Pancreas (tissue), 10 donors: ENCODE results near the gene DOCK1. TPM values are rescaled to one million over a fixed set of nuclear protein-coding genes. Genes with fewer than 3 reads are reported as not detected.

Experiments used
- ATAC-seq, 4 donors: fragments of 200-7000 bp; cut with Tn5 transposase; one replicate each; pipeline versions ENCODE4 v1.8.0 to v1.9.1; 2020; ENCODE audit warnings: mild to moderate bottlenecking in 4 of 4, moderate library complexity in 4 of 4
- DNase-seq, 6 donors: peaks; one replicate each; pipeline ENCODE4 v3.0.0-alpha.2; 2020
- FAIRE-seq: peaks from 2 replicates; lab custom pipeline; 2012; peaks lifted over from hg19 to GRCh38; lab: Jason Lieb, UNC
- H3K27ac ChIP-seq, 4 donors: fragments of 200-600 bp; sonication (generic); 1 replicate in 3 of 4; 2 replicates in 1 of 4; pipeline versions ENCODE4 v1.5.0 to v1.8.0; 2020
- H3K27me3 ChIP-seq, 4 donors: fragments of 200-600 bp; one replicate each; pipeline ENCODE4 v1.8.0; 2021
- H3K36me3 ChIP-seq, 3 donors: fragments of 200-600 bp; sonication (generic) in 1 of 3; one replicate each; pipeline versions ENCODE4 v1.5.0 to v1.8.0; 2020 to 2021
- H3K4me1 ChIP-seq, 3 donors: fragments of 200-600 bp; one replicate each; pipeline ENCODE4 v1.8.0; 2021
- H3K4me3 ChIP-seq, 4 donors: fragments of 200-600 bp; sonication (generic) in 2 of 4; one replicate each; pipeline versions ENCODE4 v1.5.0 to v1.8.0; 2020 to 2021
- H3K9me3 ChIP-seq, 4 donors: fragments of 200-600 bp; one replicate each; pipeline ENCODE4 v1.8.0; 2021
- CTCF ChIP-seq, 4 donors: fragments of 200-600 bp; sonication (generic) in 3 of 4; IDR thresholded peaks; one replicate each; pipeline versions ENCODE4 v1.5.0 to v1.8.0; 2021; ENCODE audit warnings: antibody characterized with exemption in 4 of 4
- WGBS, 2 donors: extraction: QIAGEN DNeasy Blood & Tissue Kit; methylation state at CpG; one replicate each; pipeline ENCODE4 v1.1.7; 2013; 5-methylcytosine and 5-hydroxymethylcytosine counted together
- intact Hi-C, 3 donors: fragments of 100-400 bp; cut with DNase I; formaldehyde crosslinking; loops; one replicate each; pipeline versions ENCODE4 v1.11.1 to v1.14.2; 2022
- polyA plus RNA-seq, 2 donors: library from polyadenylated mRNA; stranded (reverse); fragments of 200-250 nt; gene quantifications; one replicate each; pipeline ENCODE4 v1.2.3, GENCODE V29; 2013
- total RNA-seq, 6 donors: library from RNA; stranded (reverse); fragmentation: NEBNext Ultra II Directional in 4 of 6; extraction: Animal tissue kit (Norgen Biotek cat#: 25700) in 4 of 6; gene quantifications; one replicate each; pipeline versions ENCODE4 v1.2.1 to v1.2.4, GENCODE V29; 2021 to 2023
- donor health status: healthy with polysubstance abuse.
- donor health status: DM: no; HTN: no; CAD: no; lungs with moderate emphysema.
- donor health status: DM: no; HTN: no; CAD: no.
- donor health status: control.
- donor health status: control.
- donor health status: Bipolar disorder and iron deficiency.
- donor health status: DM: yes; HTN: yes; CAD: no.
- donor health status: DM: no; HTN: no; CAD: no.
- donor health status: DM: no; HTN: no; CAD: no.
- donor health status: DM: yes; HTN: yes; CAD: no.

The DOCK1 gene
- total and polyA plus RNA-seq, 8 donors = 12.1 to 38.6 (median 24.2) TPM

- 81 to 91% methylated on average over 7 of the region's 7 CpGs for WGBS, 2 donors
- ATAC-seq = no peak
- no peaks in the 10 kb centered on the region for H3K36me3 ChIP-seq
- FAIRE-seq = no peak
- no peak overlapping the region for H3K4me3 ChIP-seq
- no peak overlapping the region for H3K27ac ChIP-seq
- no peak for DNase-seq
- intact Hi-C loops = no loop called here
- no peaks in the 10 kb centered on the region for H3K27me3 ChIP-seq
- H3K4me1 ChIP-seq = no peaks in the 10 kb centered on the region
- TF ChIP-seq CTCF (IDR thresholded peaks at IDR 0.05) = no peak
- no peaks in the 10 kb centered on the region for H3K9me3 ChIP-seq
Observed at GRCh38 chr10:126872135-126872534, 33.1 kb upstream of the DOCK1 start.

- H3K27me3 ChIP-seq = no peaks in the 10 kb centered on the region
- FAIRE-seq (no peak), DNase-seq (no peak), ATAC-seq (no peak)
- no peaks in the 10 kb centered on the region for H3K36me3 ChIP-seq
- 77 to 82% methylated on average over 3 of the region's 3 CpGs for WGBS, 2 donors
- H3K9me3 ChIP-seq = no peaks in the 10 kb centered on the region
- no peaks in the 10 kb centered on the region for H3K4me1 ChIP-seq
- intact Hi-C loops = no loop called here
- no peak for TF ChIP-seq CTCF (IDR thresholded peaks at IDR 0.05)
- no peak overlapping the region for H3K27ac ChIP-seq
- H3K4me3 ChIP-seq = no peak overlapping the region
Observed at GRCh38 chr10:126872768-126873167, 32.5 kb upstream of the DOCK1 start.

- ATAC-seq (no peak), DNase-seq (no peak), FAIRE-seq (no peak)
- Histone ChIP-seq H3K27ac (no peak overlapping the region), H3K4me3 (no peak overlapping the region), H3K4me1 (no peaks in the 10 kb centered on the region), H3K27me3 (no peaks in the 10 kb centered on the region), H3K9me3 (no peaks in the 10 kb centered on the region), H3K36me3 (no peaks in the 10 kb centered on the region)
- intact Hi-C loops = no loop called here
- 77 to 88% methylated on average over 3 of the region's 3 CpGs for WGBS, 2 donors
- TF ChIP-seq CTCF (IDR thresholded peaks at IDR 0.05) = no peak
Observed at GRCh38 chr10:126876456-126876855, 28.8 kb upstream of the DOCK1 start.

- Histone ChIP-seq H3K36me3 (no peaks in the 10 kb centered on the region), H3K4me1 (no peaks in the 10 kb centered on the region), H3K27me3 (no peaks in the 10 kb centered on the region), H3K9me3 (no peaks in the 10 kb centered on the region), H3K27ac (no peak overlapping the region), H3K4me3 (no peak overlapping the region)
- FAIRE-seq (no peak), ATAC-seq (no peak), DNase-seq (no peak)
- intact Hi-C loops = no loop called here
- 55 to 62% methylated on average over 2 of the region's 2 CpGs for WGBS, 2 donors
- no peak for TF ChIP-seq CTCF (IDR thresholded peaks at IDR 0.05)
Observed at GRCh38 chr10:126877390-126877789, 27.8 kb upstream of the DOCK1 start.

- intact Hi-C loops = no loop called here
- ATAC-seq (no peak), FAIRE-seq (no peak), DNase-seq (no peak)
- Histone ChIP-seq H3K27me3 (no peaks in the 10 kb centered on the region), H3K4me3 (no peak overlapping the region), H3K4me1 (no peaks in the 10 kb centered on the region), H3K9me3 (no peaks in the 10 kb centered on the region), H3K36me3 (no peaks in the 10 kb centered on the region), H3K27ac (no peak overlapping the region)
- no peak for TF ChIP-seq CTCF (IDR thresholded peaks at IDR 0.05)
- WGBS, 2 donors = 84 to 92% methylated on average over 10 of the region's 10 CpGs
Observed at GRCh38 chr10:126878594-126878993, 26.6 kb upstream of the DOCK1 start.
